SU-DHL-6 (cell line): ENCODE results near the gene SMIM30.

Source experiments
- H2AFZ ChIP-seq: fragments of 200-600 bp; sonication (generic); 2 replicates; pipeline ENCODE4 v1.6.1; 2014; ENCODE audit warnings: low read depth, mild to moderate bottlenecking, moderate library complexity, mixed read lengths, antibody characterized with exemption, low read length; ENCODE audit not compliant: severe bottlenecking
- H3F3A ChIP-seq: fragments of 200-600 bp; shearing (Covaris generic); 2 replicates; pipeline ENCODE4 v1.6.0; 2016; ENCODE audit warnings: antibody characterized with exemption, mild to moderate bottlenecking; ENCODE audit not compliant: insufficient read depth
- H3K27ac ChIP-seq: fragments of 200-600 bp; sonication (generic); 2 replicates; pipeline ENCODE4 v1.5.1; 2016; ENCODE audit warnings: low read depth, mild to moderate bottlenecking, low read length, moderate library complexity, mixed read lengths
- H3K27me3 ChIP-seq: fragments of 200-600 bp; sonication (generic), shearing (Covaris generic); 2 replicates; pipeline ENCODE4 v1.6.0; 2014; ENCODE audit warnings: mild to moderate bottlenecking, low read length
- H3K36me3 ChIP-seq: fragments of 200-600 bp; sonication (generic); 2 replicates; pipeline ENCODE4 v1.6.1; 2014; ENCODE audit warnings: mild to moderate bottlenecking, low read length, mixed read lengths
- H3K4me2 ChIP-seq: fragments of 300-600, 200-600 bp; shearing (Covaris generic), sonication (generic); 2 replicates; pipeline ENCODE4 v1.6.0; 2014; ENCODE audit warnings: low read length, low read depth, mild to moderate bottlenecking; ENCODE audit not compliant: poor library complexity, severe bottlenecking
- H3K4me3 ChIP-seq: fragments of 200-600 bp; sonication (generic); 2 replicates; pipeline ENCODE4 v1.5.1; 2014; ENCODE audit warnings: antibody characterized with exemption, low read length, mild to moderate bottlenecking, mixed read lengths; ENCODE audit not compliant: insufficient read depth, poor library complexity, severe bottlenecking
- H3K79me2 ChIP-seq: fragments of 200-600 bp; sonication (generic); 2 replicates; pipeline ENCODE4 v1.6.1; 2014; ENCODE audit warnings: mild to moderate bottlenecking, low read length, moderate library complexity; ENCODE audit not compliant: insufficient read depth
- H3K9ac ChIP-seq: fragments of 200-600 bp; sonication (generic); 2 replicates; pipeline ENCODE4 v1.7.0; 2014; ENCODE audit warnings: mild to moderate bottlenecking, low read length
- H3K9me2 ChIP-seq: fragments of 200-600 bp; sonication (generic); replicated peaks from 2 replicates; pipeline ENCODE4 v1.6.1; 2014; ENCODE audit warnings: low read length; ENCODE audit not compliant: insufficient read depth
- H3K9me3 ChIP-seq: fragments of 200-600 bp; sonication (generic); 2 replicates; pipeline ENCODE4 v1.6.1; 2014; ENCODE audit warnings: low read length, mixed read lengths; ENCODE audit not compliant: insufficient read depth
- H4K20me1 ChIP-seq: fragments of 200-600 bp; sonication (generic); 2 replicates; pipeline ENCODE4 v1.6.1; 2014; ENCODE audit warnings: low read depth, mild to moderate bottlenecking, antibody characterized with exemption, low read length, moderate library complexity, mixed read lengths
- EZH2phosphoT487 ChIP-seq: fragments of 200-600 bp; sonication (generic), shearing (Covaris generic); conservative IDR thresholded peaks from 2 replicates; pipeline ENCODE4 v1.6.1; 2018; ENCODE audit warnings: mild to moderate bottlenecking, antibody characterized with exemption, low read length, moderate library complexity, mixed read lengths
- TF ChIP-seq, protein P1 (sequence below): fragments of 200-600 bp; sonication (generic); IDR thresholded peaks from one replicate; pipeline ENCODE4 v1.5.1; 2017; ENCODE audit warnings: antibody characterized with exemption, mild to moderate bottlenecking, low read length, moderate library complexity; ENCODE audit not compliant: insufficient read depth, poor library complexity, severe bottlenecking

SMIM30 gene

DNA sequence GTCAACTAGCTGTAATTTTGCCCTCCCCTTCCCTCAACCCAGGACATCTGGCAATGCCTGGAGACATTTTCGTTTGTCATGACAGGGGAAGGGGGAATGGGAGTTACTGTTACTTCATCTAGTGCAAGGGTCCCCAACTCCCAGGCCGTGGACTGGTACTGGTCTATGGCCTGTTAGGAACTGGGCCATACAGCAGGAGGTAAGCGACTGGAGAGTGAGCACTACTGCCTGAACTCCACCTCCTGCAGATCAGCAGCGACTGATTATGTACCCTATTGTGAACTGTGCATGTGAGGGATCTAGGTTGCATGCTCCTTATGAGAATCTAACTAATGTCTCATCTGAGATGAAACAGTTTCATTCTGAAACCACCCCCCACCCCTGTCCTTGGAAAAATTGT, 22.6 kb upstream of the SMIM30 start:
- Histone ChIP-seq H3K9me2 (no peaks in the 10 kb centered on the region), H3K36me3 (no peaks in the 10 kb centered on the region), H3K27ac (no peak overlapping the region), H4K20me1 (no peaks in the 10 kb centered on the region), H3K9me3 (no peaks in the 10 kb centered on the region), H3K4me2 (no peak overlapping the region), H3K4me3 (no peak overlapping the region), H3K79me2 (no peaks in the 10 kb centered on the region), H3F3A (no peaks in the 10 kb centered on the region), H3K27me3 (no peaks in the 10 kb centered on the region), H3K9ac (no peak overlapping the region), H2AFZ (no peak overlapping the region)
- no peak for TF ChIP-seq EZH2phosphoT487
- TF ChIP-seq, protein P1, sequence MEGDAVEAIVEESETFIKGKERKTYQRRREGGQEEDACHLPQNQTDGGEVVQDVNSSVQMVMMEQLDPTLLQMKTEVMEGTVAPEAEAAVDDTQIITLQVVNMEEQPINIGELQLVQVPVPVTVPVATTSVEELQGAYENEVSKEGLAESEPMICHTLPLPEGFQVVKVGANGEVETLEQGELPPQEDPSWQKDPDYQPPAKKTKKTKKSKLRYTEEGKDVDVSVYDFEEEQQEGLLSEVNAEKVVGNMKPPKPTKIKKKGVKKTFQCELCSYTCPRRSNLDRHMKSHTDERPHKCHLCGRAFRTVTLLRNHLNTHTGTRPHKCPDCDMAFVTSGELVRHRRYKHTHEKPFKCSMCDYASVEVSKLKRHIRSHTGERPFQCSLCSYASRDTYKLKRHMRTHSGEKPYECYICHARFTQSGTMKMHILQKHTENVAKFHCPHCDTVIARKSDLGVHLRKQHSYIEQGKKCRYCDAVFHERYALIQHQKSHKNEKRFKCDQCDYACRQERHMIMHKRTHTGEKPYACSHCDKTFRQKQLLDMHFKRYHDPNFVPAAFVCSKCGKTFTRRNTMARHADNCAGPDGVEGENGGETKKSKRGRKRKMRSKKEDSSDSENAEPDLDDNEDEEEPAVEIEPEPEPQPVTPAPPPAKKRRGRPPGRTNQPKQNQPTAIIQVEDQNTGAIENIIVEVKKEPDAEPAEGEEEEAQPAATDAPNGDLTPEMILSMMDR: no peak

GRCh38 chr7:113137241-113137640, 18.9 kb upstream of the SMIM30 start:
- H3K4me3 ChIP-seq: no peak overlapping the region
- no peak for TF ChIP-seq EZH2phosphoT487
- TF ChIP-seq, protein P1: no peak
- H3K36me3 ChIP-seq: no peaks in the 10 kb centered on the region
- H3K9me2 ChIP-seq: no peaks in the 10 kb centered on the region
- no peak overlapping the region for H3K9ac ChIP-seq
- no peak overlapping the region for H3K27ac ChIP-seq
- no peaks in the 10 kb centered on the region for H3K9me3 ChIP-seq
- no peaks in the 10 kb centered on the region for H4K20me1 ChIP-seq
- H3F3A ChIP-seq: no peaks in the 10 kb centered on the region
- no peak overlapping the region for H2AFZ ChIP-seq
- H3K79me2 ChIP-seq: no peaks in the 10 kb centered on the region
- H3K4me2 ChIP-seq: no peak overlapping the region
- H3K27me3 ChIP-seq: no peaks in the 10 kb centered on the region

GRCh38 chr7:113134025-113134424, 15.7 kb upstream of the SMIM30 start:
- no peaks in the 10 kb centered on the region for H3K27me3 ChIP-seq
- no peak overlapping the region for H2AFZ ChIP-seq
- H3K79me2 ChIP-seq: no peaks in the 10 kb centered on the region
- no peaks in the 10 kb centered on the region for H3F3A ChIP-seq
- H3K9me2 ChIP-seq: no peaks in the 10 kb centered on the region
- no peak overlapping the region for H3K27ac ChIP-seq
- H3K4me3 ChIP-seq: no peak overlapping the region
- H3K4me2 ChIP-seq: no peak overlapping the region
- no peaks in the 10 kb centered on the region for H4K20me1 ChIP-seq
- no peaks in the 10 kb centered on the region for H3K9me3 ChIP-seq
- H3K9ac ChIP-seq: no peak overlapping the region
- TF ChIP-seq EZH2phosphoT487: no peak
- TF ChIP-seq, protein P1: no peak
- no peaks in the 10 kb centered on the region for H3K36me3 ChIP-seq

DNA sequence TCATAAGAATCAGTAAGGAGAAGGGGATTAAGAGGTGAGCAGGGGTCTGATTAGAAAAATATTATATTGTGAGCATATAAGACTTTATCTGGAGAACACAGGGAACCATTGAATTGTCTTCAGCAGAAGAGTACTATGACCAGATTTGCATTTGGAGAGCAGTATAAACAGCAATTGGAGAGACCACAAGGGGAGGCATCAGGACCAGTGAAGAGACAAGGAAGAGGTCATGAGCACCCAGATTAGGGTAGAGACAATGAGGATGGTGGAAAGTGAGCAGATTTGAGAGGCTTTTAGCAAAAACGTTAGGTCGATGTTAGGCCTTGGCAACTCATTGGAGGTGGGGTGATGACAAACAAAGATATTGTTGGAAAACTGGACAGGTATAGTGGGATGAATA, 13.0 kb upstream of the SMIM30 start:
- H3K36me3 ChIP-seq: no peaks in the 10 kb centered on the region
- H3K27ac ChIP-seq: no peak overlapping the region
- TF ChIP-seq, protein P1: no peak
- no peak for TF ChIP-seq EZH2phosphoT487
- H4K20me1 ChIP-seq: no peaks in the 10 kb centered on the region
- H3K9me3 ChIP-seq: no peaks in the 10 kb centered on the region
- H3K27me3 ChIP-seq: no peaks in the 10 kb centered on the region
- no peak overlapping the region for H3K9ac ChIP-seq
- no peak overlapping the region for H2AFZ ChIP-seq
- H3K79me2 ChIP-seq: no peaks in the 10 kb centered on the region
- no peaks in the 10 kb centered on the region for H3F3A ChIP-seq
- no peaks in the 10 kb centered on the region for H3K9me2 ChIP-seq
- H3K4me3 ChIP-seq: no peak overlapping the region
- no peak overlapping the region for H3K4me2 ChIP-seq
